Stimulated activated naive CD4-positive, alpha-beta T cell (primary cell): ENCODE data around the gene CST9L.

Experiments used
- DNase-seq, 6 experiments: peaks; one replicate each; lab custom pipeline; 2025; lab: John Stamatoyannopoulos, UW

Gene CST9L, protein sequence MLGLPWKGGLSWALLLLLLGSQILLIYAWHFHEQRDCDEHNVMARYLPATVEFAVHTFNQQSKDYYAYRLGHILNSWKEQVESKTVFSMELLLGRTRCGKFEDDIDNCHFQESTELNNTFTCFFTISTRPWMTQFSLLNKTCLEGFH

DNA sequence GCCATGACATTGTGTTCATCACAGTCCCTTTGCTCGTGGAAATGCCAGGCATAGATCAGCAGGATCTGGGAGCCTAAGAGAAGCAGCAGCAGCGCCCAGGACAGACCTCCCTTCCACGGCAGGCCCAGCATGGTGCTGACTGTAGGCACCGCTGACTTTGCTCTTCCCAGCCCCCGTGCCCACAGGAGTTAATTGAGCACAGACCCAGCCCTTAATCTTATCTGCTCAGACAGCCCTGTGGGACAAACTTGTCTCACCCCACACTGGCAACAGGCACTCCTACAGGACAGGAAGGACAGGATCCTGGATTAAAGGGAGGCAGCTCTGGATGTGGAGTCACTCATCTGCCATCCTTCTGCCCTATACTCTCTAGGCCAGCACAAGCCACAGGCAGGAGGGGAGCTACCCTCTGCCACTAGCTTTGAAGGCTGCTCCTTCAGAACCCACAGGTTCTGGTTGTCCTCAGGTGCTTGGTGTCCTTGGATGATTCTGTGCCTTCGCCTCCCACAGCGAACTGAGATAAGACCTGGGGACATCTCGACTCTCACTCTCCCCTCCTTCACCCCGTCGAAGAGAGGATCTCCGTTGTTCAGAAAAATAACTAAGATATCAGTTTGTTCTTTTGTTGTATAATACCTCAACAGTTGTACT lies at the start of gene CST9L:
TSS of gene CST9L (minus strand) at position 165 of the 651 bp plus-strand sequence. CDS start at position 131, 34 bp downstream.
- no peak for DNase-seq

DNA sequence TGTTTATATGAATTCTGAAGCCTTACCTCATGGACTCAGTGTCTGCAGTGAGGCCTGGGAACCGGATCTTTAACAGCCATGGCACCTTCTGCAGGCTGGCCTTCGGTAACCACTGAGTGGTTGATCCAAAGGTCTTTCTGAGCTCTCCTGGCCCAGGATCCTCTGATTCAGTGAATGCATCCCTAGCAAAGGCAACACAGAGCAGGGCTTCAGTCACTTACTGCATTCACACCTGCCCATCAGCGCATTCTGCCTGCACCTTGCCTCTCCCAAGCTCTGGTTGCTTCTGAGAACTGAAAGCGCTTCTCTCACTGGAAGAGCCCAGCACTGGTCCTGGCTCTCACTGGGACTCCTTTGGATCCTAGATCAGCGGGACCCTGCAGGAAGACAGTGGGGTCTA lies 45.9 kb upstream of the CST9L start:
- no peak for DNase-seq

DNA sequence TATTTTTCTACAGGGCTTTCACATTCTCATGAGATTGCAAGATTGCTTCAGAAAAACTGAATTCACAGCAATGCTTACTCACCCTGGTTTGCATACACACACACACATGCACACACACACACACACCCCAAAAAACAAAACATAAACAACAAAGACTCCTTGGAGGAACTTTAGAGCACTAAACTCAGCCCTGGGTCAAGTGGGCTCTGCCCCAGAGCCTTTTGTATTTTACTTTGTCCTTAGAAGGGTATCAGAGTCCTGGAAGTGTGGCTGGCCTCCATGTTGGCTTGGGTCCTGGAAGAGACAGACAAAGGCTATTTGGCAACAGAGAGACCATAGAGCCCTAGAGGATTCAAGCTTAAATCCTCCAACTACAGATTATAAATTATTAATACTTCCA lies 45.4 kb upstream of the CST9L start:
- no peak for DNase-seq

DNA sequence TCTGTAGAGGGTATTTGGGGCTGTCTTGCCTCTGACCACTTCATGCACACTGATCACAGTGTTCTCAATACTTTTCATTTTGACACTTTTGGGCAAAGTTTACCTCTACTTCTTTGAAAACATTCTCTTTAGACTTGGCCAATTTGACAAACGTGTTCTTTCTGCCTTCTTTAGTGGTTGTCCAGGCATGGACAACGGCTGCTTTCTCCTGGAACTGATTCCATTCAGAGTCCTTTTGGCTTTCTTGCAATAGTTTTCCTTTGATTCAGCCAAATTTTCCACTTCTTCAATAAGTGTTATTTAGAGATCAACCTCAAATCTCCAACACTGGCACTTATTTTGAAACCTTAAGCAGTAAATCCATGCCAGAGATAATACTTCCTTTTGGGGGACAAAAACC lies 44.1 kb upstream of the CST9L start:
- no peak for DNase-seq

DNA sequence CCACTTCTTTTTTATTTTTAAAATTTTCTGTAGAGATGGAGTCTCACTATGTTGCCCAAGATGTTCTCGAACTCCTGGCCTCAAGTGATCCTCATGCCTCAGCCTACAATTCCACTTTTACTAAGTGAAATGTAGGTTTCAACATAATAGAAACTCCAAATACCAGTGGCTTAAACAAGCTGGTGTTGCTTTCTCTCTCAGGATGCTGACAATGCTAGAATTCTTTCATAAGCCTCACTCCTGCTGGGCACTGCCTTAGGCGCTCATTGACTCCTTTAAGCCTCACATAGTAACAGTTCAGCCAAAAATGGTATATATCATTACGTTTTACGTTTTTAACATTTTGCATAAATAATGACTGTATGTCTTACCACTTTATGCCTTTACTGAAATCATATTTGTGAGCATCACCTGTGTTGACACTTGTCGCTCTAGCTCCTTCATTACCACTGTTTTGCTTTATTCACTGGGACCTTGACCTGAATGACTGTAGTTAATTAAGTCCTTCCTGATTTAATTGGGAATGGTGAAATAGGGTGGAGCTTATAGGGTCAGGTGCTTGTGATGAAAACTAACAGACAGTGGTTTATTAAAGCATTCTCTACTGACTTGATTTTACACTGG lies 41.3 kb upstream of the CST9L start:
- no peak for DNase-seq

DNA sequence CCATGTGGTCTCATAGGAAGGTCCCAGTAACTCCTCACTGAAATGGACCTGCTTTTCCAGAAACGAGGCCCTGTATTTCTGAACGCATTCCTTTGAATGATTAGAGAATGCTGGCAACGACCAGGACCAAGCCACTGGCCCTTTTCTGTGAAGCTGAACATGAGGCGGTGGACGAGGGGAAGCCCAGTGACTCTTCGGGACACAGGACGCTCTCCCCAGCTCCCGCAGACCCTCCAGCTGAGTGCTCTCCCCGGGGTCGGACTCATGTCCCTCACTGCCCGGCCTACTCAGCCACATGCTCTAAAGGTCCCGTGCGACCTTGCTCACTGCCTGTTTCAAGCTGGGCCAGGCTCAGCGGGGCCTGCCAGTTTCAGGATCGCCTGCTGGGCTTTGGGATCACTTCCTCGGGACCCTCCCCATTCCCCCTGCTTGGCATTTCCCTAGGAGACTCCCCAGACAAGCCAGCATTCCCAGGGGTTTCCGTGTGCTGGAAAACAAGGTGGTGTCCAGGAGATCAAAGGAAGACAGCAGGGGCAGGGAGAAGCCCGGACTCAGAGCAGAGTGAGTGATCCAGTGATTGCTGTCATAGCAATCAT lies 40.1 kb upstream of the CST9L start:
- DNase-seq, result no peak

DNA sequence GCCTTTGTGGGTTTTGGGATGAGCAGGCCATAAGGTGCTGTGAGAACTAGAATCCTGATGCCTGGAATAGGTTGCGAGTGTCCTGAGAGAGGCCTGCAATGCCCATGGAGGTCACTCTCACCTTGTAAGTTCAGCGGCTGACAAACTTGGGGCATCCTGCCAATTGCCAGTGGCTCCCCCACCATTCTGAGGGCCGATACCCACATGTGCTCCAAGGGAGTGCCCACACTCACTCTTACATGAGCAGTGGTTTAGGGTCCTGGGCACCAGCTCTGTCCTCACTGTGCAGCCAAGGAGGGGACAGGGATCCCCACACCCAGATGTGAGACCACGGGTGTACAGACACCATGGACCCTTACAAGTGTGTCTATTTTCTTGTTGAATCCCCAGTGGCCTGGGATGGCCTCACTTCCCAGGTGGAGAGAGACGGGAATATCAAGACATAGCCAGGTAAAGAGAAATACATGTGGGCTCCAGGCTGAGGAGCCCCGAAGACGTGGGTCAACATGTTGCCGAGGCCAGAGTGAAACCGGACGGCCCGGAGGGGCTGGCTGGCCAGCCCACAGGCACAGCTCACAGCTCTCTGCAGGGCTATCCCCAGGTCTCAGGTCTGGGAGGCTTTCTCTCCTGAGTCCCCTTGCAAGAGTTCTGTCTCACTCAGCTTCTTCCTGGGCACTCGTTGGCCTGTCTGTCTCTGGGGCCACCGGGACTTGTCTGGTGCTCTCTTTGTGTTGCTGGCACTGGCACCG lies 39.4 kb upstream of the CST9L start:
- no peak for DNase-seq

DNA sequence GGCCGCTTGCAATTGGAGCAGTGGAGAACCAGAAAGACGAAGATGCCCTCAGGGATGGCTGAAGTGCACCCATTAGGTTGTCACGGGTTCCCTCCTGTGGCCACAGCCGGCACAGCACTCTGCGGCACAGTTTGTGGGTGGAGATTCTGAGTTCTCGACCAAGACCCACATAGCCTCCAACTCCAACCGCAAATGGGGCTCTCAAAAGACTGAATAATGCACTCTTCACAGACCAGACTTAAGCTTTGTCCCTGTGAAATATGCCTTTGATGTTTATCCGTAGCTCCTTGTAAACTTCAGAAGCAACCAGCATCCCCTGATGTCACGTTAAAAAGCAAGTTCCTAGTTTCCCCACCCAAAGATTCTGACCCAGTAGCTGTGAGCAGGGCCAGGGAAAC lies 38.4 kb upstream of the CST9L start:
- peak in 5 of 6 experiments; percentile 6 to 30 (median 24) for DNase-seq

DNA sequence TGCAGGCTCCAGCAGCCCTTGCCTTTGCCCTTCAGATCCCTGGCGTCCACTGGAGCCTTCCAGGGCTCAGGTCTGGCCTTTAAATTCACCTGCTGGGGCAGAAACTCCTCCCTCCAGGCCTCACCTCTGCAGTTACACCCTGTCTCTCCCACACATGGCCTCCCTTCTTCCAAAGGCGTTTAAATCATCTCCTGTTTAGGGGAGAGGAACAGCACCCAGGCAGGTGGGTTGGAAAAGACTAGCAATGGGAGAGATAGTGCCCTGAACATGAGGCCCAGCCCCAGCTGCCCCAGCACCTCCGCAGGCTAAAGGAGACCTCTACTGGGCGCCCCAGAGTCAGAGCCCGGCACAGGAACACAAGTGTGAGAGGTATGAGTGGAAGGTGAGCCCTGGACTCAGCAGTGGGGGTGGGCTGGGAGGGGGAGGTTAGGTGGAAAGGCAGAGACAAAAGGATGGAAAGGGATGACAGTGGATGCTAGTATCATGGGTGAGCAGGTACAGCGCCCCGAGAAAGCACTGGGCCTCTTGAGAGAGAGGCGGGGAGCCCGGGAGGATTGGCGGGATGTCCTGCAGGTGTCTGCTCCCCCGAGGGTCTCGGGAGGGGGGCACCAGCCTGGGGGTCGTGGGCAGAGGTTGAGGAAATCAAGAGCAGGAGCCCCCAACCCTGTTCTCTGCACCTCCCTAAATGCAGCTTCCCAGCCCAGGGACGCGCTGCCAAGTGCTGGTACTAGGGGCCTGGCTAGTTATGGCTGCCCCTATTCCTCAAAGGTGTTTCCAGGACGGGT lies 37.8 kb upstream of the CST9L start, which contains the start of gene CST9:
TSS of gene CST9 (minus strand) at position 51 of the 785 bp plus-strand sequence. CDS start 53 bp downstream, outside the sequence.
- DNase-seq, result no peak

DNA sequence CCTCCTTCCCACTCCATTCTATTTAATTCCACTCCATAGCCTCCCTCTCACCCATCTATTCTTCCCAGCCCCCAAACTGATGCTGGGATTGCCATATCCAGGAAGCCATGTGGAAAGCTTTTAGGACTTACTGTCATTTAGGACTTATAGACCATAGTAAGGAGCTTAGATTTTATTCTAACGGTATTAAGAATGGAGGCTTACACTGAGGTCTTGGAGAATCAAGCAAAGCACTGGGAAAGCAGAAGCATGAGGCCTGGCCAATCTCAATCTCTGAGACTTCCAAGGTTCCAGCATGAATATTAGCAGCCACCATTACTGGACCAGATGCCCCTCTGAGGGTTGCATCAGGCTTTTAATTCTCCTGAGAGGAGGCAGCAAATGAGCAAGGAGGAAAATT lies 36.0 kb upstream of the CST9L start:
- no peak for DNase-seq

DNA sequence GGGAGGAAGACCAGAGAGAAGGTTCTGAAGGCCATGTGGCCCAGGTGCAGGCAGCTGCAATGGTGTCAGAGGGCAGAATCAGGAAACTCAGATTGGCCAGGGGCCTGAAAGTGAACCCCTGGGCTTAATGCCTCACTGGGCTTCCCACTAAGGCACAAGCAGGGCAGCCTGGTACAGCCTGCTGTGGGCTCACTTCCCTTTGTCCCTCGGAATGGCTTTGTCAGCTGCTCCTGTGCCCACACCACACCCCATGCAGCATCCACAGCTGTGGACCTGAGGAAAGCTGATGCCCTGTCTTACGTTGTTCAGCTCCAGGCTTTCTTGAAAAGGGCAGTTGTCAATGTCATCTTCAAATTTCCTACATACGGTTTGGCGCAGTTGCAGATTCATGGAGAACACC lies 35.0 kb upstream of the CST9L start:
- no peak for DNase-seq

DNA sequence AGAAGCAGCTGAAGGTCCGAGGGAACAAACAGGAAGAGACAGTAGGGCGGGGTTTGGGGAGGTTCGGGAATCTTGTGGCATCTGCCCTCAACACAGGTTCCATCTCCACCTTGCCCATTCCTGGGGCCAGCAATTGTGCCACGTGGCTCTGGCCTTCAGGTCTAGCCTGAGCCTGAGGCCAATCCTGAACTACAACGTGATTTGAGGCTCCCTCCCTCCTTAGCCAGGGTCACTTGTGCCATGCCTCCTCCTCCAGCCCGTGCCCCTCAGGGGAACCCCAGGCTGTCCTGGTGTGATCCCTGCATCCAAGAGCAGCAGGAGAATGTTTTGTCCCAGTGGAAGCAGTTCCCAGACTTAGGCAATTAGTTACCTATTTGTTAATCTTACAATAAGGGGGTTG lies 34.4 kb upstream of the CST9L start:
- DNase-seq, result no peak

DNA sequence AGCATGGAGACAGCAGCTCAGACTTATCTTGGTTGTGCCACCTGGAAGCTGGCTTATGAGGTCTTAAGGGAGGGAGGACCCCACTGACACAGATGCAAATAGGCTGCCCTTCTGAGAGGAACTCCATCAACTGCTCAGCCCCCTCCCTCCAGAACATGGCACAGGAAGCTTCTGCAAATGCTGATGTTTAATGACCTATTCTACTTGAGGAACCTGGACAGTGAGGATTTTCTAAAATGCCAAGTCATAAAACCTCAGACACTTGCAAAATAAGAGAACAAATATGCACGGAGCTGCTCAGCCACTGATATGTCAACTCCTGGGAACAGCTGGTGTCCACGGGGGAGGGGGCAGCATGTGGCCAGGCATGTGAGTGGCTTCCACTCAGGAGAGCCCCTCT lies 34.0 kb upstream of the CST9L start:
- no peak for DNase-seq

DNA sequence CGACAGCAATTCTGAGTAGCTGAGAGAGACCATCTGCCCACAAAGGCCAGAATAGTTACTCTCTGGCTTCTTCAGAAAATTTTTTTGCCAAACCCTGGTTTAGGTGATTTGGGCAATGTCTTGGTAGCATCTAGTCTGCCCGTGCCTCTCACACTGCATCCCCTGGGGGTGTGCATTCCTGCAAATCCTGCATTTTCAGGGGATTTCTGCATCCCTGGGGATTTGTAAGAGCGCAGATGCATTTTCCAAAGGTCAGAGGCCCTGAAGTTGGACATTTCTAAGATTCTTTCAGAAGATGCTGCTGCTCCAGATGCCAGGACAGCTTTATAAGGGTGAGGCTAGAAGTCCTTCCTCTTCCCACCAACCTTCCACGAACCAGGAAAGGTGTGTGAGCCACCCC lies 33.4 kb upstream of the CST9L start:
- DNase-seq, result no peak

DNA sequence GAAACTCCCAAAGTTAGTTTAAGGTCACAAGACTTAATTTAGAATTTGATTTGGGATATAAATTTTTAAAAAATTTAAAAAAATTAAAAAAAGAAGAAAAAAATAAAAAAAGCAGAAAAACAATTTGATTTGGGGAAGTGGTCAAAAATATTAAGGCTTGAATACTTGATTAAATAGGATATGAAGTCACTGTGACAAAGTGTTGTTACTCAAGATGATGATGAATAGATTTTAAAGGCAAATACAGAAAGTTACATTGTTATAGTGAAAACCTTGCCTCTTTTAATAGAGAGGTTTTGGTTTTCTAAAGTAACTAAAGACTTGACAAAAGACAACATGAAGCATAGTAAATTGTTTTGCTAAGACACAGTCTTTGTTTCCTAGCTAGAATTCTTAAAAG lies 30.2 kb upstream of the CST9L start:
- no peak for DNase-seq

DNA sequence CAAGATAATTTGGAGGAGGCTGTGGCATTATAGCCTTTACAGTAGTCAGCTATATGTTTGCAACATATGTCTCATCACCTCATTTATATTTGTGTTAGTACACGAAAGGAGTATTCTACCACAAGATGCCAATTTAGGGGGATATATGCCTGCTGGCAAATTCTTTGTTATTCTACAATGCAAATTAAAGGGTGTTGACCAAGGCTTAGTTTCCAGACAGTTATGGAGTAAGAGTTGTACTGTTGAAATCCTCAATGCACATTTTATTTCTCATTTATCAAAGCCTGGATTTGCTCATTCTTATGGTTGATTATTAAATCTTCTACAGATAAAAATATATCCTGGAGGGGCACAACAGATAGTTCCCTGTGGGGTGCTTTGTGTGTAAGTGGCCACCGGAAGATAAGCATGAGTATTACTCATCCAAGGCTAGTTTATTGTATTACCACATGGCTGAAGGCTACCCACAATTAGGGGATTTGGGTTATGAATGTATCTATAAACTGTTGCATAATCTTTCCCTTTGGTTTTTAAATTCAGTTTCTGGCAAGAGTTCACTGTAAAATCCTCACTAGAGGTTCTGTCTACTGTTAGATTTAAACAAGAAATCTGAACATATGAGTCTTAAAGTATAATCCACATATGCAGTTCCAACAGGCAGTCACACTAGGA lies 28.4 kb upstream of the CST9L start:
- no peak for DNase-seq

DNA sequence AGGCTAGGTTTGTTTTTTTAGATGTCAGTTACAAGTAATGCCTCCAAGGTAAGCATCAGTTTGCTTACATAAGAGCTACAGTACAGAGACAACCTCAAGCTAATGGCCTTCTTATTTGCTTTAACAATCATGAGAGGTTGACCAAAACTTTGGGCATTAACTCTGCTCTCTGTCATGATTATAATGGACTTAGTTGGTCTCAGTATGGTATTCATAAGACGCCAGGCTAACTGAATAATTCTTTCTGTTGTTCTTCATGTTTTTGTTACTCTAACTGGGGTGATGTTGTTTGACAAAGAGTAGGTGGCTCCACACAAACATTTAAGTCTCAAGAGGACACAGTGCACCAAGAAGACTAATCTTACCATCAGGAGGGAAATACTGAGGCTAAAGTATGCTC lies 27.7 kb upstream of the CST9L start:
- no peak for DNase-seq

DNA sequence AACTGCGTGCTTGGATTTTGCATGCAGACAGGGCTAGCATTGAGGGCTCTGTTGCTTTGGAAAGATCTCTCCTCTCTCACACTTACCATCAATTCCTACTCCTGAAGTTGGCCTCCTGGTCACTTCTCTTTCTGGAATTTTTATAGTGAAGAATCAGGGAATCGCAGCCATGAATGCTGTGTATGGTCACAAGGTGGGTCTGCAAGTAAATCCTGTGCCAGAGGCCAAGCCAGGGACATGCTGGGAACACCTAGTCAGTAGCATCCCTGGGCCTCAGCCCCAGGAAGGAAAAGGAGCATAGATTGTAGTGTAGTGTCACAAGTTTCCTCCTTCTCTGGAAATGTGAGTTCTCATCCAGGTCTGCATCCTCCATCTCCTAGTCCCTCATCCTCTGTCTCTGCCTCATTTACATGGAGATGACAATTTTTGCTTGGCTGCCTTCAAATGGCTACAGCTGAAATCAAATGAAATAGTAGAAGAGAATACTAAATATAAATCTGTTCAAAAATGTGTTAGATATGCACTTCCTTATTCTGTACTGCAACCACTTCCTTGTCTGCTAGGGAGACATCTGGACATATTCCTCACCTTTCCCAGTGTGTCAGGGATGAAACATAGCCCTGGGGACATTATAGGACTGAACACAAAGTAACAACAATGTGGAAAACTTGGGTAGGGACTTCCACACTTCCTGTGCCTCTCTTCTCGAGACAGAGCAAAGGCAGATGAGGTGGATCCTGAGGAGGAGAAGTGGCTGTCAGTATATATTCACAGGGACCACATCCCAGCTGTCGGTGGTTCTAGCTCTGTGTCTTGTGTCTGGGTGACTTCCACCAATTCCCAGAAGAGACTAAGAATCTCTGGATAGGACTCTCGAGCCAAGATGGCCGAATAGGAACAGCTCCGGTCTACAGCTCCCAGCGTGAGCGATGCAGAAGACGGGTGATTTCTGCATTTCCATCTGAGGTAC lies 20.4 kb upstream of the CST9L start:
- no peak for DNase-seq

DNA sequence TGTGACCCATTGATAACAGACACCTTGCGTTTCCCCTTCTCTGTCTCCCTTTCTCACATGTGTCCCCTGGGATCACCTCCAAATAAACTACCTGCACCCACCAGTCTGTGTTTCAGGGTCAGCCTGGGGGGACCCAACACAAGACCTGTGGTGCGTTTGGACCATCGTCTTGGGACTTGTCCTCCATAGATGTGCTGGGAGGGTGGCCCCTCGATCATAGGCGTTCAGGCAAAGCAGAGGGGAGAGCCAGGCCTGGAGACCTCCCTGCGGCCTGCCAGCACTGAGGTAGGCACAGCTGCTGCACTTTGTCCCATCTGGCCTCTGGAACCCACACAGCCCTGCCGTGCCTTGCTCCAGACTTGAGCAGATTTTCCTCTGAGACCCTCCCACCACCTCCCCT lies 19.3 kb upstream of the CST9L start:
- no peak for DNase-seq
